T-cell (primary cell): ENCODE results near the gene SORCS1. TPM values are rescaled to one million over a fixed set of nuclear protein-coding genes. Genes with fewer than 3 reads are reported as not detected.

Experiments
- ATAC-seq, 4 experiments: fragments of 200-7000 bp in 3 of 4; fragments of 150-1000 bp in 1 of 4; cut with Tn5 transposase; replicated peaks in 1 of 4; 1 replicate in 3 of 4; 2 replicates in 1 of 4; pipeline ENCODE4 v1.10.0; 2021; ENCODE audit warnings: moderate library complexity in 3 of 4, mild to moderate bottlenecking in 2 of 4, moderate number of reproducible peaks in 1 of 4
- CTCF ChIA-PET, 2 donors: fragments of 300-600 bp; sonication (Branson Sonifier 250); formaldehyde crosslinking; loops; one replicate each; lab custom pipeline; 2022; ENCODE audit warnings: antibody characterized with exemption in 2 of 2; lab: Charles Lee
- POLR2A ChIA-PET, 2 donors: fragments of 300-600 bp; sonication (Branson Sonifier 250); formaldehyde crosslinking; loops; one replicate each; lab custom pipeline; 2022; ENCODE audit warnings: antibody characterized with exemption in 2 of 2; lab: Charles Lee
- DNase-seq, 35 experiments: peaks; one replicate each; pipeline versions ENCODE4 v3.0.0 to v3.0.0-alpha.2; 2013 to 2023
- H3K27ac ChIP-seq: one replicate; pipeline ENCODE4 v1.5.1; 2013; ENCODE audit warnings: low read length
- H3K27me3 ChIP-seq, 2 experiments: replicated peaks in 1 of 2; 1 replicate in 1 of 2; 2 replicates in 1 of 2; pipeline versions ENCODE4 v1.6.1 to v1.7.0; 2013; ENCODE audit warnings: low read length in 1 of 2, mixed read lengths in 1 of 2; ENCODE audit not compliant: control insufficient read depth in 2 of 2, insufficient read depth in 2 of 2; ENCODE audit errors: extremely low read depth in 1 of 2
- H3K36me3 ChIP-seq, 2 donors: 1 replicate in 1 of 2; 2 replicates in 1 of 2; pipeline versions ENCODE4 v1.6.1 to v1.7.0; 2013; ENCODE audit warnings: low read length in 1 of 2; ENCODE audit not compliant: control insufficient read depth in 2 of 2, insufficient read depth in 1 of 2; ENCODE audit errors: extremely low read depth in 1 of 2
- H3K4me1 ChIP-seq, 2 experiments: 1 replicate in 1 of 2; 2 replicates in 1 of 2; pipeline versions ENCODE4 v1.6.1 to v1.7.0; 2013; ENCODE audit warnings: low read length in 2 of 2, mixed read lengths in 1 of 2; ENCODE audit not compliant: insufficient read depth in 2 of 2, control insufficient read depth in 1 of 2; ENCODE audit errors: extremely low read depth in 1 of 2
- H3K4me3 ChIP-seq, 2 donors: 1 replicate in 1 of 2; 2 replicates in 1 of 2; pipeline versions ENCODE4 v1.5.1 to v1.7.0; 2013; ENCODE audit warnings: mild to moderate bottlenecking in 2 of 2, low read length in 1 of 2, moderate library complexity in 1 of 2; ENCODE audit not compliant: control insufficient read depth in 1 of 2; ENCODE audit errors: extremely low read depth in 1 of 2
- H3K9me3 ChIP-seq: 2 replicates; pipeline ENCODE4 v1.7.0; 2013
- H3K27ac Mint-ChIP-seq, 2 donors: one replicate each; pipeline ENCODE4 v1.8.0; 2020 to 2021; ENCODE audit warnings: mild to moderate bottlenecking in 2 of 2, mixed read lengths in 2 of 2
- H3K27me3 Mint-ChIP-seq, 2 donors: one replicate each; pipeline ENCODE4 v1.8.0; 2021 to 2022; ENCODE audit warnings: mixed read lengths in 2 of 2
- H3K36me3 Mint-ChIP-seq: one replicate; pipeline ENCODE4 v1.8.0; 2021; ENCODE audit warnings: mixed read lengths
- H3K4me1 Mint-ChIP-seq, 3 donors: one replicate each; pipeline ENCODE4 v1.8.0; 2020 to 2022; ENCODE audit warnings: mixed read lengths in 3 of 3, mild to moderate bottlenecking in 1 of 3
- H3K4me3 Mint-ChIP-seq, 3 donors: one replicate each; pipeline ENCODE4 v1.8.0; 2020 to 2022; ENCODE audit warnings: mild to moderate bottlenecking in 3 of 3, mixed read lengths in 3 of 3, moderate library complexity in 3 of 3
- H3K9me3 Mint-ChIP-seq, 3 donors: one replicate each; pipeline ENCODE4 v1.8.0; 2020 to 2022; ENCODE audit warnings: mixed read lengths in 3 of 3
- WGBS: methylation state at CpG from one replicate; pipeline ENCODE4 v1.1.5; 2013; ENCODE audit warnings: missing lambda C conversion rate; ENCODE audit not compliant: insufficient coverage; 5-methylcytosine and 5-hydroxymethylcytosine counted together
- total RNA-seq, 35 experiments: library from RNA in 6 of 35; stranded (reverse) in 6 of 35; fragments of 120-200 nt in 1 of 35; gene quantifications; one replicate each; pipeline versions ENCODE4 v1.2.1 to v1.2.4 and lab custom pipeline; 2013 to 2026

SORCS1 gene
- total RNA-seq, 5 donors from 2014 or later (not counting 1 experiment from before 2014, with no cell fraction given): not detected

DNA sequence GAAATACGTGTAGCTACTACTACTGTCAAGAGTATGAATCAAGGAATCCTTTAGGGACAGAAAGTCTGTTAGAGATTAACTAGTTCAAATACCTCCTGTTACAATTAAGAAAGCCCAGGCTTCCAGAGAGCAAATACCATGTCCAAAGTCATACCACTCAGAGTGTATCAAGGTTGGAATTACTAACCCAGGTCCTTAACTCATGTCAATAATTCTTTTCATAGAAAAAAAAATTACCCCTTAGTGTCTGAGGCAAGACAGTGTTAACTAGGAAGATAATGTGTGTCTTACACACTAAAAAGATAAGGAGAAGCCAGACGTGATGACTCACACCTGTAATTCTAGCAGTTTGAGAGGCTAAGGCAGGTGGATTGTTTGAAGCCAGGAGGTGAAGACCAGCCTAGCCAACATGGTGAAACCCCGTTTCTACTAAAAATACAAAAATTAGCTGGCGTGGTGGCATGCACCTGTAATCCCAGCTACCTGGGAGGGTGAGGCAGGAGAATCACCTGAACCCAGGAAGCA lies 423.4 kb downstream of the SORCS1 start:
- Histone ChIP-seq H3K9me3 (no peaks in the 10 kb centered on the region), H3K4me1 (no peaks in the 10 kb centered on the region), H3K4me3 (no peak overlapping the region), H3K27me3 (no peaks in the 10 kb centered on the region), H3K27ac (no peak overlapping the region), H3K36me3 (no peaks in the 10 kb centered on the region)
- CTCF ChIA-PET: no interaction called here
- Mint-ChIP-seq H3K27me3 (no peaks in the 10 kb centered on the region), H3K4me1 (no peaks in the 10 kb centered on the region), H3K9me3 (peaks cover 4 to 9% (median 5%) of the 10 kb centered on the region in 3 donors), H3K4me3 (no peak overlapping the region), H3K36me3 (no peaks in the 10 kb centered on the region), H3K27ac (no peak overlapping the region)
- ATAC-seq: no peak
- no CpG with 5 or more reads among the region's 4 CpGs for WGBS
- DNase-seq: no peak
- POLR2A ChIA-PET: no interaction called here

- Histone ChIP-seq H3K27me3 (no peaks in the 10 kb centered on the region), H3K36me3 (no peaks in the 10 kb centered on the region), H3K4me1 (no peaks in the 10 kb centered on the region), H3K4me3 (no peak overlapping the region), H3K9me3 (no peaks in the 10 kb centered on the region), H3K27ac (no peak overlapping the region)
- POLR2A ChIA-PET: no interaction called here
- Mint-ChIP-seq H3K27me3 (no peaks in the 10 kb centered on the region), H3K36me3 (no peaks in the 10 kb centered on the region), H3K4me3 (no peak overlapping the region), H3K9me3 (peaks cover 2 to 13% (median 4%) of the 10 kb centered on the region in 3 donors), H3K4me1 (no peaks in the 10 kb centered on the region), H3K27ac (no peak overlapping the region)
- DNase-seq (no peak), ATAC-seq (no peak)
- no CpG with 5 or more reads among the region's 1 CpG for WGBS
- CTCF ChIA-PET: no interaction called here
Measured at GRCh38 chr10:106740071-106740470, 424.4 kb downstream of the SORCS1 start.

- no peaks in the 10 kb centered on the region for H3K36me3 Mint-ChIP-seq
- CTCF ChIA-PET: no interaction called here
- H3K4me1 Mint-ChIP-seq: no peaks in the 10 kb centered on the region
- Histone ChIP-seq H3K4me3 (no peak overlapping the region), H3K27me3 (no peaks in the 10 kb centered on the region), H3K9me3 (no peaks in the 10 kb centered on the region), H3K4me1 (no peaks in the 10 kb centered on the region), H3K27ac (no peak overlapping the region), H3K36me3 (no peaks in the 10 kb centered on the region)
- no peak for ATAC-seq
- H3K27ac Mint-ChIP-seq: no peak overlapping the region
- peaks cover 0 to 9% (median 0%) of the 10 kb centered on the region in 3 donors for H3K9me3 Mint-ChIP-seq
- no peak for DNase-seq
- H3K4me3 Mint-ChIP-seq: no peak overlapping the region
- POLR2A ChIA-PET: no interaction called here
- no peaks in the 10 kb centered on the region for H3K27me3 Mint-ChIP-seq
Measured at GRCh38 chr10:106734220-106734619, 430.3 kb downstream of the SORCS1 start.

- CTCF ChIA-PET: no interaction called here
Measured at GRCh38 chr10:106728232-106728631, 436.3 kb downstream of the SORCS1 start.

DNA sequence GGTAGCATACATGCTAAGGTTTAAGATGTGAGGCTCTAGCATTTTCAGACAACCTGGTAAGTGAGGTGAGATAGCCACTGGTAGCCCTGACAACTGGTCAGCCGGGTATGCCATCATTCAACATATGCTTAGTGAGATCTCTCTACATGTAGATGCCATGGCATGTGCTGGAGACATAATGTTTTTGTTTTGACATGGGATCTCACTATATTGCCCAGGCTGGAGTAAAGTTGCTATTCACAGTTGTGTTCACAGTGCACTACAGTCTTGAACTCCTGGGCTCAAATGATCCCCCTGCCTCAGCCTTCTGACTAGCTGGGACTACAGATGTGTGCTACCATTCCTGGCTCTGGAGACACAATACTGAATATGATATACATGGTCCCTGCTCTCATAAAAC lies 437.3 kb downstream of the SORCS1 start:
- H3K27me3 Mint-ChIP-seq: no peaks in the 10 kb centered on the region
- H3K27ac Mint-ChIP-seq: no peak overlapping the region
- ATAC-seq: no peak
- no peaks in the 10 kb centered on the region for H3K36me3 ChIP-seq
- H3K27ac ChIP-seq: no peak overlapping the region
- DNase-seq: no peak
- H3K4me1 ChIP-seq: no peaks in the 10 kb centered on the region
- H3K36me3 Mint-ChIP-seq: no peaks in the 10 kb centered on the region
- peaks cover 2 to 6% (median 6%) of the 10 kb centered on the region in 3 donors for H3K9me3 Mint-ChIP-seq
- ChIA-PET CTCF (no interaction called here), POLR2A (no interaction called here)
- no peak overlapping the region for H3K4me3 Mint-ChIP-seq
- no peaks in the 10 kb centered on the region for H3K4me1 Mint-ChIP-seq
- WGBS: no CpG with 5 or more reads among the region's 1 CpG
- H3K9me3 ChIP-seq: no peaks in the 10 kb centered on the region
- no peak overlapping the region for H3K4me3 ChIP-seq
- H3K27me3 ChIP-seq: no peaks in the 10 kb centered on the region

More at GRCh38 chr10:106728232-106728631, 436.3 kb downstream of the SORCS1 start:
- Histone ChIP-seq H3K27ac (no peak overlapping the region), H3K4me1 (no peaks in the 10 kb centered on the region), H3K4me3 (no peak overlapping the region), H3K9me3 (no peaks in the 10 kb centered on the region), H3K36me3 (no peaks in the 10 kb centered on the region), H3K27me3 (no peaks in the 10 kb centered on the region)
- DNase-seq (no peak), ATAC-seq (no peak)
- POLR2A ChIA-PET: no interaction called here
- 79% methylated on average over 2 of the region's 2 CpGs for WGBS
- Mint-ChIP-seq H3K27ac (no peak overlapping the region), H3K4me3 (no peak overlapping the region), H3K27me3 (no peaks in the 10 kb centered on the region), H3K4me1 (no peaks in the 10 kb centered on the region), H3K36me3 (no peaks in the 10 kb centered on the region), H3K9me3 (peaks cover 2 to 6% (median 6%) of the 10 kb centered on the region in 3 donors)

DNA sequence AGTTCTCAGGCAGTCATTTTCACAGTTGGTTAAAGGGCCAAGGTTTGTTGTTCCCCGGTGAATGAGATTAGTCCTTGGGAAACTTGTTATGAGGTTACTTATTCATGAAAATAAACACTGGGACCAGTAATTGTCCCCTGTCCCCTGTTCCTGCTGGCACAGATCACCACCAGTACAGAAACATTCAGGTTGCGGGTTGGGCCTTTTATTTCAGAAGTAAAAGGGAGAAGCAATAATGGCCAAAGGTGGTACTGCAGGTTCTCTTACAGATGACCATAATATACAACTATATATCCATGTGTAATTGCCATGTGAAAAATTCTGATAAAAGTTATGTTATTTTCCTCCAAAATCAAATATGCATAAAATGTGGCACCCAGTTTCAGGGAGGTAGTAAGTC lies 442.0 kb downstream of the SORCS1 start:
- Mint-ChIP-seq H3K9me3 (peaks cover 2 to 14% (median 9%) of the 10 kb centered on the region in 3 donors), H3K4me3 (no peak overlapping the region), H3K27me3 (no peaks in the 10 kb centered on the region), H3K36me3 (no peaks in the 10 kb centered on the region), H3K27ac (no peak overlapping the region), H3K4me1 (no peaks in the 10 kb centered on the region)
- Histone ChIP-seq H3K4me1 (no peaks in the 10 kb centered on the region), H3K4me3 (no peak overlapping the region), H3K36me3 (no peaks in the 10 kb centered on the region), H3K9me3 (no peaks in the 10 kb centered on the region), H3K27me3 (no peaks in the 10 kb centered on the region), H3K27ac (no peak overlapping the region)
- no CpG with 5 or more reads among the region's 2 CpGs for WGBS
- POLR2A ChIA-PET: no interaction called here
- CTCF ChIA-PET: no interaction called here
- DNase-seq (no peak), ATAC-seq (no peak)

GRCh38 chr10:106720683-106721082 lies 443.8 kb downstream of the SORCS1 start:
- H3K27me3 ChIP-seq: no peaks in the 10 kb centered on the region
- Mint-ChIP-seq H3K36me3 (no peaks in the 10 kb centered on the region), H3K9me3 (peaks cover 0 to 14% (median 7%) of the 10 kb centered on the region in 3 donors), H3K27ac (no peak overlapping the region), H3K4me3 (no peak overlapping the region), H3K4me1 (no peaks in the 10 kb centered on the region), H3K27me3 (no peaks in the 10 kb centered on the region)
- DNase-seq (no peak), ATAC-seq (no peak)
- no peak overlapping the region for H3K4me3 ChIP-seq
- no peaks in the 10 kb centered on the region for H3K36me3 ChIP-seq
- no peaks in the 10 kb centered on the region for H3K9me3 ChIP-seq
- H3K4me1 ChIP-seq: no peaks in the 10 kb centered on the region
- 40% methylated on average over 1 of the region's 2 CpGs for WGBS
- POLR2A ChIA-PET: no interaction called here
- no peak overlapping the region for H3K27ac ChIP-seq
- CTCF ChIA-PET: no interaction called here
